ENCODE measurements around the gene LHX3. TPM values are rescaled to one million over a fixed set of nuclear protein-coding genes. Genes with fewer than 3 reads are reported as not detected.
"Not testable (repeated sequence)": the region's sequence is repeated elsewhere in the genome, so short reads cannot be mapped to it uniquely, and the experiment has no call there.

Gene LHX3
- total RNA-seq, 2 experiments from 2014 or later: 0.16 TPM; not detected in 1

- Mint-ChIP-seq H3K36me3 (ENCODE audit: low read depth) (no peaks in the 10 kb centered on the region), H3K27ac (no peak overlapping the region), H3K27me3 (ENCODE audit: low read depth) (no peaks in the 10 kb centered on the region), H3K4me3 (no peak overlapping the region), H3K9me3 (ENCODE audit: insufficient read depth) (no peaks in the 10 kb centered on the region), H3K4me1 (ENCODE audit: low read depth) (no peaks in the 10 kb centered on the region)
- ATAC-seq: no peak
- ChIA-PET POLR2A (no interaction called here), CTCF (no interaction called here)
- DNase-seq: no peak
Observed at GRCh38 chr9:136157477-136158265, 47.3 kb downstream of the LHX3 start.

GRCh38 chr9:136156209-136157120 lies 48.5 kb downstream of the LHX3 start:
- no peaks in the 10 kb centered on the region for H3K9me3 Mint-ChIP-seq (ENCODE audit: insufficient read depth)
- no peaks in the 10 kb centered on the region for H3K27me3 Mint-ChIP-seq (ENCODE audit: low read depth)
- H3K27ac Mint-ChIP-seq: no peak overlapping the region
- DNase-seq (no peak), ATAC-seq (no peak)
- ChIA-PET CTCF (no interaction called here), POLR2A (no interaction called here)
- H3K4me1 Mint-ChIP-seq (ENCODE audit: low read depth): no peaks in the 10 kb centered on the region
- H3K4me3 Mint-ChIP-seq: no peak overlapping the region
- no peaks in the 10 kb centered on the region for H3K36me3 Mint-ChIP-seq (ENCODE audit: low read depth)

- H3K4me1 Mint-ChIP-seq (ENCODE audit: low read depth): no peaks in the 10 kb centered on the region
- H3K9me3 Mint-ChIP-seq (ENCODE audit: insufficient read depth): no peaks in the 10 kb centered on the region
- no peaks in the 10 kb centered on the region for H3K36me3 Mint-ChIP-seq (ENCODE audit: low read depth)
- no peak overlapping the region for H3K4me3 Mint-ChIP-seq
- ChIA-PET POLR2A (no interaction called here), CTCF (no interaction called here)
- H3K27ac Mint-ChIP-seq: no peak overlapping the region
- no peak for DNase-seq
- no peak for ATAC-seq
- H3K27me3 Mint-ChIP-seq (ENCODE audit: low read depth): no peaks in the 10 kb centered on the region
Observed at GRCh38 chr9:136155576-136155975, 49.4 kb downstream of the LHX3 start.

- H3K4me3 Mint-ChIP-seq: no peak overlapping the region
- no peaks in the 10 kb centered on the region for H3K36me3 Mint-ChIP-seq (ENCODE audit: low read depth)
- POLR2A ChIA-PET: no interaction called here
- H3K27me3 Mint-ChIP-seq (ENCODE audit: low read depth): no peaks in the 10 kb centered on the region
- CTCF ChIA-PET: no interaction called here
- ATAC-seq (no peak), DNase-seq (no peak)
- H3K4me1 Mint-ChIP-seq (ENCODE audit: low read depth): no peaks in the 10 kb centered on the region
- no peaks in the 10 kb centered on the region for H3K9me3 Mint-ChIP-seq (ENCODE audit: insufficient read depth)
- H3K27ac Mint-ChIP-seq: no peak overlapping the region
Observed at GRCh38 chr9:136154943-136155342, 50.0 kb downstream of the LHX3 start.

GRCh38 chr9:136153381-136154065 lies 51.4 kb downstream of the LHX3 start:
- Mint-ChIP-seq H3K27ac (no peak overlapping the region), H3K9me3 (ENCODE audit: insufficient read depth) (no peaks in the 10 kb centered on the region), H3K36me3 (ENCODE audit: low read depth) (no peaks in the 10 kb centered on the region), H3K4me1 (ENCODE audit: low read depth) (no peaks in the 10 kb centered on the region), H3K4me3 (no peak overlapping the region), H3K27me3 (ENCODE audit: low read depth) (no peaks in the 10 kb centered on the region)
- ATAC-seq (no peak), DNase-seq (no peak)
- ChIA-PET POLR2A (no interaction called here), CTCF (no interaction called here)

GRCh38 chr9:136152931-136153330 lies 52.0 kb downstream of the LHX3 start:
- H3K4me3 Mint-ChIP-seq: no peak overlapping the region
- H3K9me3 Mint-ChIP-seq (ENCODE audit: insufficient read depth): no peaks in the 10 kb centered on the region
- no peaks in the 10 kb centered on the region for H3K36me3 Mint-ChIP-seq (ENCODE audit: low read depth)
- H3K27ac Mint-ChIP-seq: no peak overlapping the region
- CTCF ChIA-PET: no interaction called here
- POLR2A ChIA-PET: no interaction called here
- no peak for DNase-seq
- H3K4me1 Mint-ChIP-seq (ENCODE audit: low read depth): no peaks in the 10 kb centered on the region
- no peak for ATAC-seq
- no peaks in the 10 kb centered on the region for H3K27me3 Mint-ChIP-seq (ENCODE audit: low read depth)

GRCh38 chr9:136152543-136152866 lies 52.4 kb downstream of the LHX3 start:
- H3K27me3 Mint-ChIP-seq (ENCODE audit: low read depth): no peaks in the 10 kb centered on the region
- DNase-seq: no peak
- no peak overlapping the region for H3K4me3 Mint-ChIP-seq
- no peaks in the 10 kb centered on the region for H3K4me1 Mint-ChIP-seq (ENCODE audit: low read depth)
- no peaks in the 10 kb centered on the region for H3K9me3 Mint-ChIP-seq (ENCODE audit: insufficient read depth)
- no peak for ATAC-seq
- CTCF ChIA-PET: no interaction called here
- no peaks in the 10 kb centered on the region for H3K36me3 Mint-ChIP-seq (ENCODE audit: low read depth)
- H3K27ac Mint-ChIP-seq: no peak overlapping the region
- POLR2A ChIA-PET: no interaction called here

GRCh38 chr9:136151848-136152542 lies 52.9 kb downstream of the LHX3 start:
- Mint-ChIP-seq H3K27me3 (ENCODE audit: low read depth) (no peaks in the 10 kb centered on the region), H3K9me3 (ENCODE audit: insufficient read depth) (no peaks in the 10 kb centered on the region), H3K27ac (no peak overlapping the region), H3K4me1 (ENCODE audit: low read depth) (no peaks in the 10 kb centered on the region), H3K36me3 (ENCODE audit: low read depth) (no peaks in the 10 kb centered on the region), H3K4me3 (no peak overlapping the region)
- DNase-seq (no peak), ATAC-seq (no peak)
- CTCF ChIA-PET: no interaction called here
- POLR2A ChIA-PET: no interaction called here

GRCh38 chr9:136151214-136151804 lies 53.6 kb downstream of the LHX3 start:
- ChIA-PET POLR2A (no interaction called here), CTCF (no interaction called here)
- no peak overlapping the region for H3K4me3 Mint-ChIP-seq
- H3K36me3 Mint-ChIP-seq (ENCODE audit: low read depth): no peaks in the 10 kb centered on the region
- H3K4me1 Mint-ChIP-seq (ENCODE audit: low read depth): no peaks in the 10 kb centered on the region
- ATAC-seq (no peak), DNase-seq (no peak)
- H3K9me3 Mint-ChIP-seq (ENCODE audit: insufficient read depth): no peaks in the 10 kb centered on the region
- no peaks in the 10 kb centered on the region for H3K27me3 Mint-ChIP-seq (ENCODE audit: low read depth)
- no peak overlapping the region for H3K27ac Mint-ChIP-seq

GRCh38 chr9:136150664-136151213 lies 54.2 kb downstream of the LHX3 start:
- H3K4me3 Mint-ChIP-seq; H3K36me3 Mint-ChIP-seq (ENCODE audit: low read depth); H3K9me3 Mint-ChIP-seq (ENCODE audit: insufficient read depth); POLR2A ChIA-PET; DNase-seq; ATAC-seq; H3K27ac Mint-ChIP-seq; CTCF ChIA-PET; H3K4me1 Mint-ChIP-seq (ENCODE audit: low read depth); H3K27me3 Mint-ChIP-seq (ENCODE audit: low read depth): not testable (repeated sequence)

GRCh38 chr9:136149853-136150252 lies 55.1 kb downstream of the LHX3 start:
- no peaks in the 10 kb centered on the region for H3K27me3 Mint-ChIP-seq (ENCODE audit: low read depth)
- POLR2A ChIA-PET: no interaction called here

More at GRCh38 chr9:136149853-136150252, 55.1 kb downstream of the LHX3 start:
- Mint-ChIP-seq H3K27ac (no peak overlapping the region), H3K9me3 (ENCODE audit: insufficient read depth) (no peaks in the 10 kb centered on the region), H3K4me1 (ENCODE audit: low read depth) (no peaks in the 10 kb centered on the region), H3K4me3 (no peak overlapping the region), H3K36me3 (ENCODE audit: low read depth) (no peaks in the 10 kb centered on the region)
- no peak for DNase-seq
- CTCF ChIA-PET: no interaction called here
- ATAC-seq: no peak
